GM19467 (cell line): ENCODE measurements around the gene CLSTN1.
"Not testable (repeated sequence)": the region's sequence is repeated elsewhere in the genome, so short reads cannot be mapped to it uniquely, and the experiment has no call there.

Experiments used
- ATAC-seq: cut with Tn5 transposase; IDR thresholded peaks from one replicate; pipeline ENCODE4 v1.9.1; 2021; ENCODE audit warnings: mild to moderate bottlenecking, moderate library complexity; ENCODE audit not compliant: unreplicated experiment

Gene CLSTN1

GRCh38 chr1:9801909-9802308, 21.9 kb downstream of the CLSTN1 start:
- ATAC-seq: no peak

GRCh38 chr1:9798236-9799130, 25.3 kb downstream of the CLSTN1 start:
- ATAC-seq: no peak

- no peak for ATAC-seq
Measured at GRCh38 chr1:9797049-9797448, 26.7 kb downstream of the CLSTN1 start.

GRCh38 chr1:9794081-9794480, 29.7 kb downstream of the CLSTN1 start:
- ATAC-seq: no peak

GRCh38 chr1:9793291-9793690, 30.5 kb downstream of the CLSTN1 start:
- ATAC-seq: no peak

GRCh38 chr1:9792156-9793042, 31.4 kb downstream of the CLSTN1 start:
- ATAC-seq: no peak

- ATAC-seq: not testable (repeated sequence)
Measured at GRCh38 chr1:9789700-9790099, 34.1 kb downstream of the CLSTN1 start.

- ATAC-seq: no peak
Measured at GRCh38 chr1:9787702-9788101, 36.1 kb downstream of the CLSTN1 start.

GRCh38 chr1:9785406-9785805, 38.4 kb downstream of the CLSTN1 start:
- no peak for ATAC-seq

- ATAC-seq: no peak
Measured at GRCh38 chr1:9784508-9785133, 39.1 kb downstream of the CLSTN1 start.

GRCh38 chr1:9782897-9783296, 40.9 kb downstream of the CLSTN1 start:
- ATAC-seq: no peak

- ATAC-seq: no peak
Measured at GRCh38 chr1:9782116-9782751, 41.5 kb downstream of the CLSTN1 start.

- no peak for ATAC-seq
Measured at GRCh38 chr1:9780554-9781110, 43.1 kb downstream of the CLSTN1 start.

- ATAC-seq: no peak
Measured at GRCh38 chr1:9778905-9779304, 44.9 kb downstream of the CLSTN1 start.

- no peak for ATAC-seq
Measured at GRCh38 chr1:9776685-9777084, 47.1 kb downstream of the CLSTN1 start.

- no peak for ATAC-seq
Measured at GRCh38 chr1:9774712-9775679, 48.8 kb downstream of the CLSTN1 start.

GRCh38 chr1:9770298-9770697, 53.5 kb downstream of the CLSTN1 start:
- no peak for ATAC-seq

GRCh38 chr1:9768983-9769382, 54.8 kb downstream of the CLSTN1 start:
- ATAC-seq: no peak

GRCh38 chr1:9767964-9768668, 55.6 kb downstream of the CLSTN1 start:
- ATAC-seq: no peak
